ENCODE results near the gene PKNOX2.

DNA sequence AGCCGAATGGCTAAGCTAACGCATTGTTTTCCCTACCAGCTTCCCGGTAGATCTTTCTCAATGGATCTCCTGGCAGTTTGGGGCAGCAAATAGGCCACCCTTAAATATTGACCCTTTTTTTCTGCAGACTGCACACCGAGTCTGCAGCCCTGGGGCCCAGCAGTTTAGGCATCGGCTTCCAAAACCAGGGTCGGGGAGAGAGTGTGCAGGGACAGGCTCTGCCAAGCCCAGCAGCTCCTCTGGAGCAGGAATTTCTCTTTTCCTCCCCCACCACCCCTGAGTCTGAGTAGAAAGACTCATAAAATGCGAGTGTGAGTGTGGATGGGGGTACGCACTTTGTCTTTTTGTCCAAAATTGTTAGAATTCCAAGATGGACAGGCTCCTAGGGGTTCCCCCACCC, 218.3 kb downstream of the PKNOX2 start:
- TF ChIP-seq, protein P1, sequence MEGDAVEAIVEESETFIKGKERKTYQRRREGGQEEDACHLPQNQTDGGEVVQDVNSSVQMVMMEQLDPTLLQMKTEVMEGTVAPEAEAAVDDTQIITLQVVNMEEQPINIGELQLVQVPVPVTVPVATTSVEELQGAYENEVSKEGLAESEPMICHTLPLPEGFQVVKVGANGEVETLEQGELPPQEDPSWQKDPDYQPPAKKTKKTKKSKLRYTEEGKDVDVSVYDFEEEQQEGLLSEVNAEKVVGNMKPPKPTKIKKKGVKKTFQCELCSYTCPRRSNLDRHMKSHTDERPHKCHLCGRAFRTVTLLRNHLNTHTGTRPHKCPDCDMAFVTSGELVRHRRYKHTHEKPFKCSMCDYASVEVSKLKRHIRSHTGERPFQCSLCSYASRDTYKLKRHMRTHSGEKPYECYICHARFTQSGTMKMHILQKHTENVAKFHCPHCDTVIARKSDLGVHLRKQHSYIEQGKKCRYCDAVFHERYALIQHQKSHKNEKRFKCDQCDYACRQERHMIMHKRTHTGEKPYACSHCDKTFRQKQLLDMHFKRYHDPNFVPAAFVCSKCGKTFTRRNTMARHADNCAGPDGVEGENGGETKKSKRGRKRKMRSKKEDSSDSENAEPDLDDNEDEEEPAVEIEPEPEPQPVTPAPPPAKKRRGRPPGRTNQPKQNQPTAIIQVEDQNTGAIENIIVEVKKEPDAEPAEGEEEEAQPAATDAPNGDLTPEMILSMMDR (IDR thresholded peaks at IDR 0.05; ENCODE audit: low read depth, low read length): no peak
- TF ChIP-seq EZH2phosphoT487 (IDR thresholded peaks at IDR 0.05; ENCODE audit: low read depth): no peak
